Measurements from ENCODE around the gene GRM8. TPM values are rescaled to one million over a fixed set of nuclear protein-coding genes. Genes with fewer than 3 reads are reported as not detected.

GRM8 gene
- total RNA-seq, 1 donor from 2014 or later = not detected

DNA sequence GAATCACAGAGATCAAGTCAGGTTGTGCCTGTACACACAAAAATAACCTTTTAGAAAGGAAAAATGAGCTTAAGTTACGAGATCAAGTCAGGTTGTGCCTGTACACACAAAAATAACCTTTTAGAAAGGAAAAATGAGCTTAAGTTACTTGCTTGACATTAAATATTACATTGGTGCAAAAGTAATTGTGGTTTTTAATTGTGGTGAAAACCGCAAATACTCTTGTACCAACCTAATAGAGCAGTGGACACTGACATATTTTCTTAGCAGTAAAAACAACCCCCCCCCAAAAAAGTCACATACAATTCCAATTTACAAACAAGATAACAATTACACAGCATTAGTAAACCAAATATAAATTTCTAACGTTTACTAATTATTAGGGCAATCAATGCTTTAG lies 595.6 kb downstream of the GRM8 start:
- no peak for DNase-seq

DNA sequence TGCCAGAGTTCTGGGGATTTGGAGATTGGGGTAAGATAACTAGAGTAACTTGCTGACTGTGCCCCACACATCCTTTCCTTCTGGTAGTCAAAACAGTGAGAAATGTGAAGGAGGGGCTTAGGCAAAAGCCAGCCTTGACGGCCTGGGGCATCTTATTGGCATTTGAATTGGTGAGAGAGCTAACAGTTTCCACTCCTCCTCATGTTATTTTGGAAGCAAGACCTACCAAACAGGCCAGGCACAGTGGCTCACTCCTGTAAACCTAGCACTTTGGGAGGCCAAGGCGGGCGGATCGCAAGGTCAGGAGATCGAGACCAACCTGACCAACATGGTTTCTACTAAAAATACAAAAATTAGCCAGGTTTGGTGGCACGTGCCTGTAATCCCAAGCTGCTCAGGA lies 596.6 kb downstream of the GRM8 start:
- no peak for DNase-seq

DNA sequence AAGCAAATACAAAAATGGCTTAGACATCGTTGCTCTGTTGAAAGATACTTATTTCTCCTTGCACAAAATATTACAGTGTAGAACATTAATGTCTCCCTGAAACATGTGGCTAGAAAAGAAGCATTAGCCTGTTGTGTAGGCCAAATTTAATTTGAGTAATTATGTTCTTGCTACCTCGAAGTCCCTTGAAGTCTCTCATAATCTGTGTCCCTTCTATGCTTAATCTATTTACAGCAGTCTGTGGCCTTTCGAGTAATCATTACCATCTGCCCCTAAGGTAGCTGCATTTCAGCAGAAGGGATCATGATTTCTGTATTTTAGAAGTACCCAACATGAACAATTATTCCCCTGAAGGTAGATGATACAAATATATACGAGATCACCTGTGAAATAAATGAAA lies 615.2 kb downstream of the GRM8 start:
- no peak for DNase-seq

DNA sequence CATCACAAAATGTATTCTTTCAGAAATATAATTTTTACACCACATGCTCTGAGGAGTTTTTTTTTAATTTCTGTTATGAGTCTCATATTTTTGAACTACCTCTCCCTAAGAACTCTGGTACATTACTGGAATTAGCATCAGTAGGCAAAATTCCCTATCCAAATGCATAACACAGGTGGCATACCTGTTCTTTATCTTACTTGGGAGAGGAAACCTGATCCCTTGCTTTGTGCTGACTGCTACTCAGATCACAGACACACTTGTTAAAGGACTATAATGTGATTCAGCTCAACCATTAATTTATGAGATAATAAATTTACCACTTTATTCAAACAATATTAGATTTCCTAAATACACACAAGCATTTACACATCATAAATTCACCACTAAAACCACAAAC lies 617.2 kb downstream of the GRM8 start:
- no peak for DNase-seq

DNA sequence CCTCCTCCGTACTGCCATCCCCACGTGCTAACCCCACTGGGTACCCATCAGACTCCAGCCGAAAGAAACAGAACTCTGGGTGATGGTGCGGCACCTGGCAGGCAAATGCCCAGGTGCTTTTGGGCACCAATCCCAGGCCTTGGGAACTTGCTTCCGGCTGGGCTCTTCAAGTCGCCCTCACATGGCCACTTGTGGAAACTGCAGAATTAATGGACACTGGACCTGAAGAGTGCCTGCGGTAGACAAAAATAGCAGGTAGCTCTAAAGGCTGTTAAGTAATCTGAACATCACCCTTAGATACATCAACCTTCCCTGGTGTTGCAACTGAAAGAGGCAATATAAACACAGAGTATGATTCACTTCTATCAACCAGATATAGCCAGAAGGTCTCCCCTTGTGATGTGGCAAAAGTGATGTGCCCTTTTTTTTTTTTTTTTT lies 644.4 kb downstream of the GRM8 start:
- DNase-seq = no peak

DNA sequence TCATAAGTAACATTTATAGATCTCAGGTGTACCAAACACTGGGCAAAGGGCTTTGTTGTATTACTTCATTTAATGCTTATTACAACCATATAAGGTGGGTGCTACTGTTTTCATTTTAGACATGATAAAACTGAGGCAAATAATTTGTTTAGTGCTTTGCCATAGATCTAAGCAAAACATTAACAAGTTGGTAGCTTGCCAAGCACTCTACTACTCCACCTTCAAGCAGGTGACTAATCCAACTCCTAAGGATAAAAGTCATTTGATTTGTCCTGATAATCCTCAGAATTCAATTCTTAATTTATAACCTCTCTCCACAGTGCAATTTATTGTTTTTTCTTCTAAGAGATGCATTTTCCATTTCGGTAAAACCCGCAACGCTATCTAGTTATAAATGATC lies 646.4 kb downstream of the GRM8 start:
- no peak for DNase-seq

DNA sequence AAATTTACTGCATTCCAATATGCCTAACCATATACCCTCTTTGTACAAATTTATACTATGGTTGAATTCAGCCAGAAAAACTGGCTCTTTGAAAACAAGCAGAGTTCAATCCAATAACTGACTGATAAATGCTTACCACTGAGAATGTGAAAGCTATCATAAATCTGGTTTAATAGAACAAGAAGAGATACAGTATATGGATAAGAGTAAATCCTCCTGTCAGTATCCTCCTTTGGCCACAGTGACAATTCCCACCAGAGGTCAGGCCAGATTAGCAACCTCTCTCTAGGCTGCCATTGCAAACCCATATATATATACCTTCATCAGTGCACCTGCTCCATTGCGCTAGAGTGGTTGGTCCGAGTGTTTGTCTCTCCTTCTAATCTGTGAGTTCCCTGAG lies 647.2 kb downstream of the GRM8 start:
- no peak for DNase-seq

DNA sequence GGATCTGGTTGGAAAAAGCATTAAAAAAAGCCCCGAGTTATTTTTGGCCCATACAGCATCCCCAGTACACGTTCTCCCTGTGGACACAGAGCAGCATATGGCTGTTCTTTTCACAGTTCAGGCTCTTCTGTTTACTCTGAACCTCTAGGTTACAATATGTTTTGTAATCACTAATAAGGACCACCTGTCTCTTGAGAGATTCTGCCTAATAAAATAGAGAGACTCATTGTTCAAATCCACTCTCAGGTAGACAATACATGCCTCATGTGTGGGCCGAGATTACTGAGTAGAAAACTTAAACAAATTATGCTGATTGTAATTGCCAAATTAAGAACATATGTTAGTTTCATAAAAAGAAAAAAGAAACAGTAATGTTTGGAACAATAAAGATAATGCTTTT lies 647.7 kb downstream of the GRM8 start:
- DNase-seq = no peak

DNA sequence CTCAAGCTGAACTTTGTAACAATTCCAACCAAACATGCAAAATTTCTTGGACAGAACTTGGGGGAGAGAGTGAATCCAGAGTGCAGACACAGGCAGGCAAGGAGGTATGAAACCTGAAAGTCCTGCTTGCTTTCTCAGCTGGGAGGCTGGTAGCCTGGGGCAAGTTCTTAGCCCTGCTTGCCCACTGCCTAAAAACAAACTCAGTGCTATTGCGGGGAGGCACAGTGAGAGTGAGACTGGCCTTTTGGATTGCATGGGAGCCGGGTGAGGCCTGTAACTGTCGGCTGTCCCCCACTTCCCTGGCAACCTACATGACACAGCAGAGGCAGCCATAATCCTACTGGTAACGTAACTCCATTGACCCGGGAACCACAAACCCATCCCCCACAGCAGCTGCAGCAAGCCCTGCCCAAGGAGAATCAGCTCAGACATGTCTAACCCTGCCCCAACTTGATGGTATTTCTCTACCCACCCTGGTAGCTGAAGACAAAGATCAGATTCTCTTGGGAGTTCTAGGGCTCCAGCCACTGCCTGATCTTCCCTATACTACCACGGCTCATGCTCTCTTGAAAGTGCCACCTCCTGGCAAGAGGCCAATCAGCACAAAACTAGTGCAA lies 663.6 kb downstream of the GRM8 start:
- DNase-seq = no peak

DNA sequence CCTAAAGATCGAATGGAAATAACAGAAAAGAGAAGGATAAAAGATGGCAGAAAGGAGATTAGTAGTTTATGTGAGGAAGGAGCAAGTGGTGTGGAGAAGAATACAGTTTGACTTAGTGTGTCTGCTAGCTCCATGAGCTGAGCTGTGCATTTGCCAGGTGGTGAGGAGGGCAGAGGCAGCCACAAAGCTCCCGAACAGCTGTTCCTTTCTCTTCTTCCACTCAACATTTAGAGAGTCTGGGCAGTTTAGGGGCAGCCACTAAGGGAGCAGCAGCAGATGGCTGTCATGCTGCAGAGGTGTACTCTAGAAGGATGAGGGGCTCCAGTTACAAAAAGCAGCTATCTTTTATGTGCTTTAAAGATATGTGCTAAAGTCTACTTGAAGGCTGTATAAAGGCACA lies 674.4 kb downstream of the GRM8 start:
- DNase-seq = no peak

DNA sequence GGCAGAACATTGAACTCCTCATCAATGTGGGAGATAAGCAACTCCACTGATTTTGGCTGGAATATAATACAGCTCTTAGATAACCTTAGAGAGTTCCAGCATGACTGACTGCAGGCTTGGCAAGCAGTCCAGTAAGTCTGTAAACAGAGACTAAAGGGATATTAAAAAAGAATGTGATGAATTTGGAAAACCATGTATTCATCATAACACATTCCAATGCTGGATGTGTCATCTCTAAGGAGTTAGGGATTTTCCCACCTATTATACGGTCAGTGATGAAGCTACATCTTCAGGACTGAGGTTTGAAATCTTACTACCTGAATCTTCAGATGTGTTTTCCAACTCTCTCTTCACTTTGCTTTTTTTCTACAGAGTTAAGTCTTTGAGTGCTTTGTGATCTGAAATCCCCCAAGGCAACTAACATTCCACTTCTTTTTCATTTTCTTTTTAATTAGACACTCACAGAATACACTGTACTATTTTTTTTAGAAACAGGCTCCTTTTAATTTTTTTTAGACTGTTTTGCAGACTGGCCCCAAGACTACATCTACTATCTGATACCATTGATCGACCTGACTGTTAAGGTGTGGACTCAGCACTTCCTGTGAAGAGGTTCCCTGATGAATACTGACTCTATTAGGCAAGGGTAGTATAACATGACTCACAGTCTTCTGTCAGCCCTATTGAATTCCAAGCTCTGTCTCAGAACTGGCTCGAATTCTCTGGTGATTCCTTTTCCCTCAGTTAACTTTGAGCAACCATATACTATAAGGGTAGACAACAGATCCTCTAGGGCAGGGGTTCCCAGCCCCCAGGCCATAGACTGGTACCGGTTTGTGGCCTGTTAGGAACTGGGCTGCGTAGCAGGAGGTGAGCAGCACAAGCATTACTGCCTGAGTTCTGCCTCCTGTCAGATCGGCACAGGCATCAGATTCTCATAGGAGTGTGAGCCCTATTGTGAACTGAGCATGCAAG lies 678.2 kb downstream of the GRM8 start:
- no peak for DNase-seq

DNA sequence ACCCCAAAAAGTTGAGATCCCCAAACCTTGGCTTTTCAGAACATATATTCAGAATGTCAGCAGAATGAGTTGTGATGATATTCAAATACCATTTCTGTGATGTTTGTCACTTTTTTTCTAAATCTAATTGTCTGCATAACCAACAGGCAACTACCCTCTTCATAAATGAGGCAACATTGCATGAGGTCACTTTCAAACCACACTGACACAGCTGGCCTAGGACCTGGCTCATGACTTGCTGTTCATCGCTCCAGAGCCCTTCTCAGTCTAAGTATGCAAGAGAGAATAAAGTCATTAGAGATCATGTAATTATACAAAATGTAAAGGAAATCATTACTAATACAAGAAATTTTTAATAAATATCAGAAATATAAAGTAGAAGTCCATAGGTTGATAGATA lies 681.9 kb downstream of the GRM8 start:
- DNase-seq = no peak

DNA sequence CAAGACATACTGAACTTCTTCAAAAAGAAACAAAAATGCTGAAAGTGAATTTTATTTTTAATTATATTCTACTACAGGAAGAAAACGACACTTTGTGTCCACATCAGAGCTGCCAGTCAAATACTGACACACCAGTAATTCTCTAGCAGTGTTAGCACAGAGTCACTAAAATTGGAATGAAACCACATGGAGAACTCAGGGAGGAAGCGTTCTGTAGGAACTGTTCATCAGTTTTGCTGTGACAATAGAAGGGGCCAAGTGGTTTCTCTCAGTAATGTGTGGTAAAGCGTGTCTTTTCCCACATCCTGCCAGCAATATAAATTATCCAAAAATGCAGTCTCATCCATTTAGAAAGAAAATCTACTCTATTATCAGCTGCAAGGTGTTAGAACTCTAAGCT lies 683.3 kb downstream of the GRM8 start:
- DNase-seq = no peak

DNA sequence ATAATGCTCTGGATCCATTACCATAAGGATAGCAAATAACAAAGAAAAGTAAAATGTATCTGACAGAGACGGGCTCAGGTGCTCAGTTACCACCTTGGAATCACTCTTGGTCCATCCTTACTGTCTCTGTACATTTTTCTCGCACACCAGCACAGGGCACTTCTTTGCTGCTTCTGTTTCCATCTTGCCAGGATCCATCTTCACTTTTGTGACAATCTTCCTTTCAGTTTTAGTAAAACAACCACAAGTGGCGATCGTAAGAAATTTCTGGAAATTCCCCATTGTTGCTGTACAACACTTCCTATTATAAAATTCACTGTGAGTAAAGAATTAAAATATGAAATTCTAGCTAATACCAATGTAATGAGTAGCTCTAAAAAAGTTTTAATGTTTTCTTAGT lies 695.5 kb downstream of the GRM8 start:
- DNase-seq = no peak

DNA sequence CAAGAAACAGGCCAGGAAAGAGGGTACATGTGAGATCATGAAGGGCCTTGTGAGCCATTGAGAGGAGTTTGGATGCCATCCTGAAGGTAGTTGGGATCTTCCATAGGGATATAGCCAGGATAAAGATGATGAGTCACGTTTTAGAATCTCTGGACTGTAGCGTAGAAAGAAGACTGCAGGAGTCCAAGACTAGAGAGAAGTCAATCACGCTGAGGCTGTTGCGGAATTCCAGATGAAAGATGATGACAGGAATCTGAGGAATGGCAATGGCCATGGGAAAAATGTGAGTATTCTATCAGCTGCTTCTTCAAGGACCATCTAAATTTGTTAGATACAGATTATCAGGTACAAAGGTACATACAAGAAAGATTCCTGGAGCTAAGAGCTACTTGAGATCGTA lies 711.3 kb downstream of the GRM8 start:
- no peak for DNase-seq

DNA sequence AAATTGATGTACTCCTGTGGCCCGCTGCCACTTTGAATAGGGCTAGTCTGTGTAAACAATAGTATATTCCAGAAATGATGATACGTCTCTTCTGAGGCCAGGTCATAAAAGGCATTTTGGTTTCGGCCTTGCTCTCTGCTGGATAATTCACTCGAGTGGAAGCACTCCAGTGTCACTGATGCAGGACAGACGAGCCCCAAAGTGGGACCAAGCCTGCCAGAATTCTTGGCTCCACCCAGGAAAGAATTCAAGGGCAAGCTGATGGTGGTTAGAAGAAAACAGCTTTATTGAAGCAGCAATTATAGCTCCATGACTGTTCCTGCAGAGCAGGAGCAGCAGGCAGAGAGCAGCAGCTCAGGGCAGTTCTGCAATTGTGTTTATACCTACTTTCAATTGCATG lies 717.6 kb downstream of the GRM8 start:
- DNase-seq = no peak

DNA sequence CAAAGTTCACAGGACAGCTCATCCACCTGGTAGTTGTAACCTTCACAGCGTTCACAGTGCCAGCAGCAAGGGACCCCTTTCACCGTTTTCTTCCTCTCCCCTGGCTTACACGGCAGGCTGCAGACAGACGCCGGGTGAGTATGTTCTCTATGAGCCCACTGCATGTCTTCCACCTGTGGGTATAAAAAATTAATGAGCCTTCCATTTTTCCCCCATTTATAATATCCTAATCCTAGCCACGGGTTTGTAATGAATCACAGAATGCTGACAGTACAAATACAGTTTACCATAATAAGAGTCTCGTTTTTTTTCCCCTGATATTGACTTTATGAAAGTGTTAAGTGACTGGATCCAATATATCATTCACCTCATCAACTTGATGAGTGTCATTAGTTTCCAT lies 719.0 kb downstream of the GRM8 start:
- DNase-seq = no peak

DNA sequence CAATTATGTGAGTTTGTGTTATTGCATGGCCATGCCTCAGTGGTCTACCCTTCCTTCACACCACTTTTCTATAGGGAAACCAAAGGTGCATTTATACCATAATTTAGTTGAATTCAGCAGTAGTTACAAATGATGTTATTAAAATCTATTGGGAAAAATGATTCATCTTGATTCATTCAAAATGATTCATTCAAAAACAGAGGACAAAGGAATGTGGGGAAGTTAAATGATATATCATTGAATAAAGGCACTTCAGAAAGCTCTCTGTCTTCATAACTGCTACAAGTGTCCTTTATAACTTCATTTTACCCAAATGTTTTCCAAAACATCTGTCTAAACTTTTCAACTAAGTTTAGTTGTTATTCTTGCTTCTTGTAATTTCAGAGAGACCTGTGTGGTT lies 722.9 kb downstream of the GRM8 start:
- DNase-seq = no peak

DNA sequence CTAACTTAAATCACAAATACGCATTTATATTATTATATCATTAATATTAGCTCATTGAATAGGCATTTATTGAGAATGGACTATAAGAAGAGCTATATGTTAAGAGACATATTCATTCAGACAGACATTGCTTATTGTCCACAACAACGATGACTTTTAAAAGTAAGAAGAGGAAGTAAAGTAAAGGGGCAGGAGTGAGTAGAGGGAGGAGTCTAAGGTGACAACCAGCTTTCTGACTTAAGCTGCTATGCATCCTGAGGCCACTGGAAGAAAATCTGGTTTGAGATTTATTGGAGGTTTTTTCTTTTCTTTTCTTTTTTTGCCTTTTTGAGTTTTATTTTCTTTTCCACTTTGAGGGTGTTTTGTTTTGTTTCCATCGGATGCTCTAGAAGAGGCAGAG lies 723.5 kb downstream of the GRM8 start:
- DNase-seq = no peak

DNA sequence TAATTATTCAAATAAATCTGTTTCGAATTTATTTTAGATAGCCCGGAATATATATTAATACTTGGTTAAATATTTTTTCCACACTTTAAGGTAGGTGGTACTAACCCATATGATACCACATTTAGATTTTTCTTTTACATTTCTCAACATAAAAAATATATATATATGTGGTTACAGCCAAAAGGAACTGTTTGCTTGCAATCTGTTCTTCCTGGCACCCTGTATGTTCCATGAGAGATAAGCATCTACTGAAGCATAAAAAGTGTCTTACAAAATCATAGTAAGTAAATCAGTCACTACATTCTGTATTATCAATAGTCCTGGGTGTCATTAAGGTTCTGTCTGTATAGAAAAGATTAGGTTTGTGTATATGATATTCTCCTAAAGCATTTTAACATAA lies 726.8 kb downstream of the GRM8 start:
- no peak for DNase-seq

DNA sequence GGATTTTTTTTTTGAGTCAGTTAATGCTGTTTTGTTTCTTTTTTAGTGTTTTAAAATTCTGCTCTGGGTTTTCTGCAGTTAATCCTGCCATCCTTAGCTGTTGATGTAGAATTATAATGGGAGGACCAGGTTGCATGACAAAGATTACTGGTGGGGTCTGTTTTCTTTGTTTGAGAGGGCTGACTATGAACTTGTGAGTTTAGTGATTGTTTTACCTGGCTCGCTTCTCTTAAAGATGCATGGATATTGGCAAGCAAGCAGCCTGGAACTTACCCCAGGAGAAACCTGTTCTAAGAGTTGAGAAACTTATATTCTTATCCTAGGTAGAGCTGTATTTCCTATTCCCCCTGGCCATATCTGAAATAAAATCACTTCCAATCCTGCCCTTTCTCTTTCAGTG lies 727.8 kb downstream of the GRM8 start:
- DNase-seq = no peak

DNA sequence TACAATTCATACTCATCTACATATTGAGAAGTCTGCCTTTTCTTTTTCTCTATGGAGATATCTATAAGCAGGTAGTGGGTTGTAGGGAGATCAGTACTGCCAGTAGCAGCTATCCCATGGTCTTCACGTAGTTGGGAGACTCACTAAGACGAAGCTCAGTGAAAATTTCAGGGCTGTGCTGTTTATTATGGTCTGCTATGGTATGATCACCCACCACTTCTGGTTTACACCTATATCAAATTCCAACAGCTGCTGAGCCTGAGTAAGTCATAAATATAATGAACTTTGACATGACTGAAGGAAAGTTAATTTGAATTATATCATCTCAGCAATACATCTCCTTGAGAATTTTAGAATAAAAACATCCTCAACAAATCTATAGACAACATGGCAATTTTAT lies 741.7 kb downstream of the GRM8 start:
- no peak for DNase-seq

DNA sequence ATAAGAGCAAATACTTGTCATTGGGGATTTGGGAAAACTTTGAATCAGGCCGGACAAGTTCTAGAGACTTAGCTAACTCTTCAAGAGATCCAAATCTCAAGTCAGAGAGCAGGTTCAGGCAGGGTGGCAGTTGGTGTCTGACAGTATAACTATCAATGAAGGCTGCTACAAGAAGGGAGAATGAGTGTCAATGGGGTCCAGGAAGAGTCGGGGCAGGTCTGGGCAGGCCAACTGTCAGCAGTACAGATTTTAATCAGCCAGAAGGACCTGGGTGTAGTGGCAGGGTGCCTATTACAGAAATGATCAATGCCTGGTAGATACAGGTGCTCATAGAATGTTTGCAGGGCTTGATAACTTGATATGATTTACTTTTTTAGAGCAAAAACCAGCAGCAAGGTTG lies 751.1 kb downstream of the GRM8 start:
- no peak for DNase-seq

DNA sequence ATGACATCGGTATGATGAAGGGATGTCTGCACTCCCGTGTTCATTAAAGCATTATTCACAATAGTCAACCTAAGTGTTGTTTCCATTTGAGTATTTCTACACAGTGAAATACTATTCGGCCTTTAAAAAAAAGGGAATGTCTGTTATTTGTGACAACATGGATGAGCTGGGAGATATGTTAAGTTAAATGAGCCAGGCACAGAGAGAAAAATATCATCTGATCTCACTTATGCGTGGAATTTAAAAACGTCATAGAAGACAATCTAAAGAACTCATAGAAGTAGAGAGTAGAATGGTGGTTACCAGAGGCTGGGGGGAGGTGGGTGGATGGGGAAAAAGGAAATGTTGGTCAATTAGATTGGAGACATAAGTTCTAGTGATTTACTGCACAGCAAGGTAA lies 753.3 kb downstream of the GRM8 start:
- no peak for DNase-seq

Data from dermis blood vessel endothelial cell (primary cell).